AG09309 (cell line): ENCODE results near the gene TUBB4B.

Experiments
- DNase-seq: peaks from one replicate; pipeline ENCODE4 v3.0.0-alpha.2; 2010; ENCODE audit warnings: low read depth
- H3K4me3 ChIP-seq: 2 replicates; pipeline ENCODE4 v1.5.1; 2011; ENCODE audit warnings: mild to moderate bottlenecking, low read depth, low read length, moderate library complexity; ENCODE audit not compliant: control insufficient read depth
- CTCF ChIP-seq: IDR thresholded peaks from 2 replicates; pipeline ENCODE4 v1.5.1; 2011; ENCODE audit warnings: mild to moderate bottlenecking, low read depth, low read length, inconsistent platforms; ENCODE audit not compliant: insufficient read depth, control insufficient read depth; ENCODE audit errors: missing control alignments

The TUBB4B gene

DNA sequence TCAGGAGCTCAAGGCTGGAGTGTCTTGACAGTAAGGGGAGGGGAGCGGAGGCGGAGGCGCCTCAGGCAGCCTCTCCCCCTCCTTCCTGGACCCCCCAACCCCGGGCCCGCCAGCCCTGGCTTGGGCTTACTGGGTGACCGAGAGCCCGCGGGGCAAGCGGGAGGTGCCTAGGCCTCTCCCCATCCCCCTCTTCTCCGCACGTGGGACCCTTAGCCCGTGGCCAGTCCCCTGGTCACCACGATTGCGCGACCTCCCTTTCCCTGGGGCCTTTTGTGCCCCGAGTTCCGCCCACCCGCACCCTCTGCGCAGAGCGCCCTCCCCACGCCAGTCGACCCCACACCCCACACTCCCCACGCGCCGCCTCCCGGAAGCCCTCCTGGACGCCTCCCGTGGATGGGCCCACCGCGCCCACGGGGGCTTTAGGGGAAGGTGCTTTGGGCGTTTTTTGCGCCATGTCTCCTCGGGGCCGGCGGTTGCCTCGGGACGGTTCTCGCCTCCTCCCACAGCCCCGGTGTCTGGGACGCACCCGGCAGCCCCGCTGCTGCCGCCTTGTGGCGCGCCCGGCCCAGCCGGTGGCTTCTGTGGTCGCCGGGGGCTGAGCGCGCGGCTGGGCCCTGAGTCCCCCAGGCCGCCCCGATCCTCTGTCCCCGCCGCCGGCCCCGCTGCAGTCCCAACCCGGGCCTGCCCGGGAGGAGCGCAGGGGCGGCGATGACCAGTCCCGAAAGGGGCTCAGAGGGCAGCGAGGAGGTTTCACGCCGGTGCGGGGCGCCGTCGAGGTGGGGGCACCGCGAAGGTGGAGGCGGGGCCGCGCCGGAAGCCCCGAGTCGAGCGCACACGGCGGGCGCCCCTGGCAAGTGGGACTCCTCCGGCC lies 39.6 kb downstream of the TUBB4B start:
- no peak for TF ChIP-seq CTCF
- DNase-seq: no peak
- H3K4me3 ChIP-seq: no peak overlapping the region

DNA sequence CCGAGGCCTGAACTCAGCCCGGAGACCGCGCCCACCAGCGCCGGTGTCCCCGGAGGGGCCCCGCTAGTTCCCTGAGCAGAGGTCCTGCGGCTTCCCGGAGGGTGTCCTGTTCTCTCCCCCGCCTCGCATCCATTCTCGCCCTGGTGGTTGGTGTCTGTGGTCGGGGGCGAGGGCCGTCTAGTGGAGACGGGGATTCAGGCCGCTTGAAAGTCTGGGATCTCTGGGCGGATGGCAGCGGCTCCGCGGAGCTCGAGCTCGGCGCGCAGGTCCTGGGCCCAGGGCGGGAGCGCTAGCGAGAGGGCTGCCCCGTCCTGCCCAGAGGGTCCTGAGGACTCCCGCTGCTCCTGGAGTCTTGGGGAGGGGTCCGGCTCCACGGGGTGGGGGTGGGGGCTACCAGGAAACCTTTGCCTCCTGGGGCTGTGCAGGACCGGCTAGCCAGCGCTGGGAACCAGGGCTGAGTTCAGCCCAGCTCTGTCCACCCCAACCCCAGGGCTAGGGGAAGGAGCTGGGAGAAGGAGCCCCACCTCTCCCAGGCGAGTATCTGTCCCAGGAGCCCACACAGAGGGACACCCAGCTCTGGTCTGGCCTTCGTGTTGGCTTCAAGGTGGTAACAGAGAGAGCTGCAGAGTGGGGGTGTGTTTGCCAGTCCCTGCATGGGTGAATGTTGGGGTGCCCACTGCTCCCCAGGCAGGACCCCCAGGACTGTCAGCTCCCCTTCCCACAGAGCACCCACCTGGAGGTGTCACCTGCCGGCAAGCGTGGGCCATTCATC lies 40.4 kb downstream of the TUBB4B start:
- no peak for TF ChIP-seq CTCF
- H3K4me3 ChIP-seq: no peak overlapping the region
- no peak for DNase-seq

DNA sequence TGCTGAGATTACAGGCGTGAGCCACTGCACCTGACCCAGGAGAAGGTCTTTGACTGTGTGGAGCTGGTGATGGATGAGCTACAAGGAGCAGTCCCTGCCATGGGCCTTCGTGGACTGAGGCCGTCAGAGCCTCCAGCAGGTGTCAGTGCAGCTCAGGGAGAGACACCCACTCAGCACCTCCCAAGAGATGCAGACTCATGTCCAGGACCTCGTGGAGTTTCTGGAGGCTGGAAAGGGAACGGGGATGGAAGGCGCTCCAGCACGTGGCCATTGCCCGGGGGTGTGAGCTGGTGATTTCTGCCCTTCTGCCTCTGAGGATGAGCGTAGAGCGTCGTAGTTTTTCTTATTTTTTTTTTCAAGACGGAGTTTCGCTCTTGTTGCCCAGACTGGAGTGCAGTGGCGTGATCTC lies 45.9 kb downstream of the TUBB4B start:
- TF ChIP-seq CTCF: peak; percentile 65
- H3K4me3 ChIP-seq: no peak overlapping the region
- no peak for DNase-seq

DNA sequence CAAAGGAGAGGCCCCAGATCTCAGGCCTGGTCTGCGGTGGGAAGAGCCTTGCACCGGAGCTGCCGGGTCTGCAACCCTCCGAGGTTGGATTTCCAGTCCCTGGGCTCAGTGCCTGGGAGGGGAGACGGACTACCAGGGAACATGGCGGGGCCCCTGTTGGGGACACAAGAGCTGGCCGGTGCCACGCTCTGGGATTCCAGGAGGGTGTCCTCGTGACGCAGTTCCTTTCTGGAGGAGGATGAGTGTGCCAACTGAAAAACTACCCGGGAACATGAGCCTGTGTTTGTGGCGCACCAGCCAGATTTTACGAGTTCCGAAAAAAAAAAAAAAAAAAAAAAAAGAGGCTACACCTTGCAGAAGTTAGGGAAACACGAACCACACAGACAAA lies 52.0 kb downstream of the TUBB4B start:
- no peak for DNase-seq
- no peak for TF ChIP-seq CTCF
- no peak overlapping the region for H3K4me3 ChIP-seq
